HG02840 (cell line): ENCODE data around the gene MAML2.
A peak's percentile ranks its signal among the peaks of the same experiment; 100 is the strongest.
"Not testable (repeated sequence)": the region's sequence is repeated elsewhere in the genome, so short reads cannot be mapped to it uniquely, and the experiment has no call there.

Experiments
- ATAC-seq: cut with Tn5 transposase; IDR thresholded peaks from one replicate; pipeline ENCODE4 v1.9.1; 2021; ENCODE audit warnings: mild to moderate bottlenecking, moderate library complexity, moderate number of reproducible peaks; ENCODE audit not compliant: unreplicated experiment, low FRiP score

MAML2 gene

GRCh38 chr11:96276836-96277235 is 66.2 kb downstream of the MAML2 start:
- ATAC-seq, result no peak

- ATAC-seq, result no peak
These were observed 67.0 kb downstream of the MAML2 start for GRCh38 chr11:96275801-96276594.

GRCh38 chr11:96273507-96273906 is 69.5 kb downstream of the MAML2 start:
- ATAC-seq, result no peak

GRCh38 chr11:96272529-96273222 is 70.3 kb downstream of the MAML2 start:
- ATAC-seq, result peak; percentile 57

- ATAC-seq, result no peak
These were observed 71.2 kb downstream of the MAML2 start for GRCh38 chr11:96271777-96272176.

GRCh38 chr11:96271352-96271751 is 71.6 kb downstream of the MAML2 start:
- ATAC-seq, result not testable (repeated sequence)

GRCh38 chr11:96268527-96268926 is 74.5 kb downstream of the MAML2 start:
- ATAC-seq, result not testable (repeated sequence)

GRCh38 chr11:96267496-96268032 is 75.4 kb downstream of the MAML2 start:
- ATAC-seq, result peak; percentile 91

GRCh38 chr11:96267001-96267495 is 75.9 kb downstream of the MAML2 start:
- no peak for ATAC-seq

- ATAC-seq, result no peak
These were observed 77.0 kb downstream of the MAML2 start for GRCh38 chr11:96265972-96266371.

GRCh38 chr11:96265220-96265737 is 77.7 kb downstream of the MAML2 start:
- ATAC-seq, result no peak

- no peak for ATAC-seq
These were observed 78.6 kb downstream of the MAML2 start for GRCh38 chr11:96264364-96264763.

GRCh38 chr11:96263238-96263763 is 79.7 kb downstream of the MAML2 start:
- ATAC-seq, result no peak

- ATAC-seq, result no peak
These were observed 82.5 kb downstream of the MAML2 start for GRCh38 chr11:96260532-96260931.

- ATAC-seq, result no peak
These were observed 82.9 kb downstream of the MAML2 start for GRCh38 chr11:96260067-96260511.

GRCh38 chr11:96259134-96259830 is 83.7 kb downstream of the MAML2 start:
- ATAC-seq, result no peak

GRCh38 chr11:96257972-96258934 is 84.7 kb downstream of the MAML2 start:
- peak; percentile 77 for ATAC-seq

- no peak for ATAC-seq
These were observed 86.0 kb downstream of the MAML2 start for GRCh38 chr11:96257036-96257435.
